Kidney epithelial cell (primary cell): ENCODE data around the gene PER2. TPM values are rescaled to one million over a fixed set of nuclear protein-coding genes. Genes with fewer than 3 reads are reported as not detected.

ENCODE experiments used
- DNase-seq: peaks from one replicate; pipeline ENCODE4 v3.0.0-alpha.2; 2010; ENCODE audit warnings: low read depth
- H3K27me3 ChIP-seq: 2 replicates; pipeline ENCODE4 v1.6.0; 2011; ENCODE audit warnings: low read length; ENCODE audit not compliant: control insufficient read depth, insufficient read depth
- H3K36me3 ChIP-seq: 2 replicates; pipeline ENCODE4 v1.5.1; 2011; ENCODE audit warnings: low read length; ENCODE audit not compliant: control insufficient read depth, insufficient read depth
- H3K4me3 ChIP-seq: 2 replicates; pipeline ENCODE4 v1.5.1; 2011; ENCODE audit warnings: low read depth, mild to moderate bottlenecking, control low read depth, low read length
- total RNA-seq: library from RNA; depleted of rRNA; stranded (reverse); fragments of >200 nt; gene quantifications from 2 replicates; pipeline ENCODE4 v1.2.3, GENCODE V29; 2015
- TF ChIP-seq, protein P1 (sequence below): IDR thresholded peaks from 2 replicates; pipeline ENCODE4 v1.5.1; 2011; ENCODE audit warnings: mild to moderate bottlenecking, moderate library complexity, low read length, control low read depth, inconsistent platforms; ENCODE audit not compliant: insufficient read depth, poor library complexity, severe bottlenecking

Gene PER2
- total RNA-seq, 1 donor from 2014 or later = 3.3 TPM

DNA sequence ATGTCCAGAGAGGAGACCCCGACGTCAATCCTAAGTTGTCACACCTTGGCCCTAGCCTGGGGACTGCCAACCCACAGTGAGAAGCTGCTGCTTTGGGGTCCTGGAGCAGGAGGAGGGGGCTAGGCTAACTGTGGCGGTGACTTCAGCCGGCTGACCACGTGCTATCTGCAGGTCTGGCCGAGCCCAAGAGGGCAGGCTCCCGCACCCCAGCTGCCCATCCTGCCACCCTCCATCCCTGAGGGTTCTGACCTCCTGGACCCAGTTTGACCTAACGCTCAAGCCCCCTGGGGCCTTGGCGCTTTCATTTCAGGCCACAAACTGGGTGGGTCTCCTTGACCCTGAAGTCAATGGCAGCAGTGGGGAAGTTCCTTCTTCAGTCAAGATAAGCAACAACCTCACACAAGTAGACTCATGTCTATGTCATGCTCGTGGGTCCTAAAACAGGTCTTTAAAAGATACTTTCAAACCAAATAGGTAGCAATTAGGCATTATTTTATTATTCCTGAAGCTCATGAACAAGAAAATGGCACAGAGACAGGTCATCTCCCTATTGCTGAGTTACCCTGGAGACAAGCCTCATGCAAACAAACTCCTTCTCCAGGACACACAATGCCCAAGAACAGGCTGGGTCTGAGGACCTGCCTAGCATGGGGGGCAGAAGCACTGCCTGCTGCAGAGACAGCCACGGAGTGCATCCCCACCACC, 50.8 kb downstream of the PER2 start:
- TF ChIP-seq, protein P1, sequence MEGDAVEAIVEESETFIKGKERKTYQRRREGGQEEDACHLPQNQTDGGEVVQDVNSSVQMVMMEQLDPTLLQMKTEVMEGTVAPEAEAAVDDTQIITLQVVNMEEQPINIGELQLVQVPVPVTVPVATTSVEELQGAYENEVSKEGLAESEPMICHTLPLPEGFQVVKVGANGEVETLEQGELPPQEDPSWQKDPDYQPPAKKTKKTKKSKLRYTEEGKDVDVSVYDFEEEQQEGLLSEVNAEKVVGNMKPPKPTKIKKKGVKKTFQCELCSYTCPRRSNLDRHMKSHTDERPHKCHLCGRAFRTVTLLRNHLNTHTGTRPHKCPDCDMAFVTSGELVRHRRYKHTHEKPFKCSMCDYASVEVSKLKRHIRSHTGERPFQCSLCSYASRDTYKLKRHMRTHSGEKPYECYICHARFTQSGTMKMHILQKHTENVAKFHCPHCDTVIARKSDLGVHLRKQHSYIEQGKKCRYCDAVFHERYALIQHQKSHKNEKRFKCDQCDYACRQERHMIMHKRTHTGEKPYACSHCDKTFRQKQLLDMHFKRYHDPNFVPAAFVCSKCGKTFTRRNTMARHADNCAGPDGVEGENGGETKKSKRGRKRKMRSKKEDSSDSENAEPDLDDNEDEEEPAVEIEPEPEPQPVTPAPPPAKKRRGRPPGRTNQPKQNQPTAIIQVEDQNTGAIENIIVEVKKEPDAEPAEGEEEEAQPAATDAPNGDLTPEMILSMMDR = no peak

DNA sequence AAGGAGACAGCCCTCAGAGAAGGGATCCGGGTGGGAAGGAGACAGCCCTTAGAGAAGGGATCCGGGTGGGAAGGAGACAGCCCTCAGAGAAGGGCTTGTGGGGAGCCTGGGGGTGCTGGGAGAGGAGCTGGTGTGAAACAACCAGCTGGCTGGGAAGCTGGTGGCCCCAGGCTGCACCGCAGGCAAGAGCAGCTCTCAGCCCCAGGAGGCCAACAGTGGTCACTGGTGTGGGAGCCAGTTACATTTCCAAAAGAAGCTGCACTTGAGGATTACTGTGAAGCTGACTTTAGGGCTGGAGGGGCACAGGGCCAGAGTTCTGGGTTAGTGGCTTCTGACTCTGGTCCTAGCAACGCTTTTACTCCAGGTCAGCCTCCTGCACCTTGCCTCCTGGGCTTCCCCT, 51.8 kb downstream of the PER2 start:
- DNase-seq = no peak
- H3K27me3 ChIP-seq = peaks cover 12% of the 10 kb centered on the region

More for the DNA sequence above, 50.8 kb downstream of the PER2 start:
- no peak for DNase-seq
- Histone ChIP-seq H3K36me3 (no peaks in the 10 kb centered on the region), H3K4me3 (no peak overlapping the region), H3K27me3 (peaks cover 12% of the 10 kb centered on the region)

DNA sequence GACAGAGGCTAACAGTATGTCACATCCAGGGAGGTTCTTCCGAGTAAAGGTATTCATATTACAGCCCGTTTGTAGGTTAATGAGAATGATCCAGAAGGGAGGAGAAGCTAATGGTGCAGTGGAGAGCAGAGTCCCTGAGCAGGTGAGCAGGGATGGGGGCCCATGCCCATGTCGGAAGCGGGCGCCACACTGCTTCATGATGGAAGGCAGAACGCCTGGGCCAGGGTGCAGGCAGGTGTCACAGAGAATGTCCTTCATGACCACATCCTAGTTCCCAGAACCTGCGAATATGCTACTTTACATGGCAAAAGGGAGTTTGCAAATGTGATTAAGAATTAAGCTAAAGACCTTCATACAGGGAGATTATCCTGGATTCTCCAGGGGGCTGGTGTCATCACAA, 52.6 kb downstream of the PER2 start:
- no peak for DNase-seq
- Histone ChIP-seq H3K4me3 (no peak overlapping the region), H3K36me3 (no peaks in the 10 kb centered on the region), H3K27me3 (peaks cover 13% of the 10 kb centered on the region)
- TF ChIP-seq, protein P1 = no peak

More for the DNA sequence above, 51.8 kb downstream of the PER2 start:
- H3K4me3 ChIP-seq = no peak overlapping the region
- TF ChIP-seq, protein P1 = no peak
- no peaks in the 10 kb centered on the region for H3K36me3 ChIP-seq

DNA sequence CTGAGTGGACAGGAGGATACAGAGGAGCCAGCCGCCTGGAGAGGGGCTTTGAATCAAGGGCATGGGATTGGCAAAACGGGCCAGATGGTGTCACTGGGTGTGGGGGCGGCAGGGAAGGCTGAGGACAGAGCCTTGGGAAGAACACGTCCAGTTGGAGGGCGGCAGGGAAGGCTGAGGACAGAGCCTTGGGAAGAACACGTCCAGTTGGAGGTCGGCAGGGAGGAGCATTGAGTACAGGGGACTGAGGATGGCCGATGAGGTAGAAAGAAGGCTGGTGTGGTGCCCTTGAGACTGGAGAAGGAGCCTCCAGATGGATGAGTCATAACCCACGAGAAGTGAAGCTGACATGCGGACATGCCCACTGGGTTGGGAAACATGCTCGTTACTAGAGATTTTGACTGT, 53.1 kb downstream of the PER2 start:
- no peak overlapping the region for H3K4me3 ChIP-seq
- no peak for DNase-seq
- peaks cover 11% of the 10 kb centered on the region for H3K27me3 ChIP-seq
- H3K36me3 ChIP-seq = no peaks in the 10 kb centered on the region
- TF ChIP-seq, protein P1 = no peak

DNA sequence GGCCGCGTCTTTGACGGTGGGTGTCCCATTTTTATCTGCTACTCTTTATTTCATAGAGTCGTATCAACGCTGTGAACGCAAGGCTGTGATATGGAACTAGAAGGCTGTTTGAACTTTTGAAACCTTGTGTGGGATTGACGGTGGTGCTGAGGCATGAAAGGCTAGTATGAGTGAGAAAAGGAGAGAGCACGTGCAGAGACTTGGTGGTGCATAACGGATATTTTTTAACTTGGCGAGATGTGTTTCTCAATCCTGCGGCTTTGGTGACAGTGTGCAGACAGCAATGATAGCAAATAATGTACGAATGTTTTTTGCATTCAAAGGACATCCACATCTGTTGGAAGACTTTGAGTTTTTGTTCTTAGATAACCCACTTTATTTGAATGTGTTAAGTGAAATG, 54.8 kb downstream of the PER2 start:
- no peak overlapping the region for H3K4me3 ChIP-seq
- TF ChIP-seq, protein P1 = no peak
- DNase-seq = no peak
- no peaks in the 10 kb centered on the region for H3K36me3 ChIP-seq
- peaks cover 7% of the 10 kb centered on the region for H3K27me3 ChIP-seq

DNA sequence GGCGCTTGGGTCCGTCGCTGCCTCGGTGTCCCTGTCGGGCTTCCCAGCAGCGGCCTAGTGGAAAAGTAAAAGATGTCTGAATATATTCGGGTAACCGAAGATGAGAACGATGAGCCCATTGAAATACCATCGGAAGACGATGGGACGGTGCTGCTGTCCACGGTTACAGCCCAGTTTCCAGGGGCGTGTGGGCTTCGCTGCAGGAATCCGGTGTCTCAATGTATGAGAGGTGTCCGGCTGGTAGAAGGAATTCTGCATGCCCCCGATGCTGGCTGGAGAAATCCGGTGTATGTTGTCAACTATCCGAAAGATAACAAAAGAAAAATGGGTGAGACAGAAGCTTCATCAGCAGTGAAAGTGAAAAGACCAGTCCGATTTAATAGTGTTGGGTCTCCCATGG, 56.6 kb downstream of the PER2 start:
- TF ChIP-seq, protein P1 = no peak
- Histone ChIP-seq H3K36me3 (no peaks in the 10 kb centered on the region), H3K4me3 (no peak overlapping the region), H3K27me3 (peaks cover 4% of the 10 kb centered on the region)
- no peak for DNase-seq
